Fibroblast of peridontal ligament (primary cell): Measurements from ENCODE around the gene UPB1.
"Not testable (repeated sequence)": the region's sequence is repeated elsewhere in the genome, so short reads cannot be mapped to it uniquely, and the experiment has no call there.

Experiments used
- DNase-seq: peaks from one replicate; pipeline ENCODE4 v3.0.0-alpha.2; 2010; ENCODE audit errors: extremely low read depth

The UPB1 gene

DNA sequence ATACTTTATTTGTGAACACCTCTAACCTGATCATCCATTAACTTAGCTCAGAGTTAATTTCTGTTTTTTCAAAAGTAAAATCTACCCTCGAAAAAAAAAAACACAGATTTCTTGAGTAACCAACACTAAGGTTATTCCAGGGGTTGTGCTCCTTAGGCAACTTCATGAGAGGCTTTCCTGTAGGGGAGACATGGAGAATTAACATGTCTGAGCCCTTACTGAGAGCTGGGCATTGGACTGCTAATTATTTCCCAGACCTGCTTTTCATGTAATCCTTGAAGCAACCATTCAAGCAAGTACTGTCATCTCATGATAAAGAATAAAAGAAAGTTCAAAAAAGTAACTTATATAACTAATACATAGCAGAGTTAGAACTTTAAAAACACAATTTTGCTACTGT lies 13.5 kb upstream of the UPB1 start:
- DNase-seq, result no peak

DNA sequence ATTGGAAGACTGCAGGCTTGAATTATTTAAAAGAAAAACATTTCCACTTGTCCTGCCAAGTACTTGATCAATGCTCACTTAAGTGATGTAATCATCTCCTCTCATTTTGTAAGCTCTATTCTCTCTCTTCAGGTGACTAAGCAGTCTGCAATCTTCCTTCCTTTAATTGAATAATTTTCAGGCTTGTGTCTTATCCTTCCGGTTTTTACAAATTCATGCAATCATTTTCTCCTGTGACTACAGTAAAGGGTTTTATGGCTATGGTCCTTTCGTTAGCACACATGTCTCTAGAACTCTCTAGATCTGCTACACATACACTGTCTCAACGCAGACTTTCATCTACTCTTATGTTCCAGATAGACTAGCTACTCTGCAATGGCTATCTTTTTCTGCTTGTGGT lies 12.6 kb upstream of the UPB1 start:
- DNase-seq, result peak; percentile 86

DNA sequence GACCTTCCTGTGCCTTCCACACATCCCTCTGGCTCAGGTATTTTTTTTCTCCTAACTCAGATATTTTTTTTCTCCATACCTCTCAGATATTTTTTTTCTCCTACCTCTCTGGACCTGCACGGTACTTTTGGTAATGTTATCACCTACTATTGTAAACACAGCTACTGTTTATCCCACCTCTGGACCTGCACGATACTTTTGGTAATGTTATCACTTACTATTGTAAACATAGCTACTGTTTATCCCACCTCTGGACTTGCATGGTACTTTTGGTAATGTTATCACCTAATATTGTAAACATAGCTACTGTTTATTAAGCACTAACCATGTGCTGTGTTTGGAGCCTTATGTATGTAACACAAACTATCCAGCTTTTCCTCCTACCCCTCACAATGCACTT lies 12.1 kb upstream of the UPB1 start:
- DNase-seq, result no peak

DNA sequence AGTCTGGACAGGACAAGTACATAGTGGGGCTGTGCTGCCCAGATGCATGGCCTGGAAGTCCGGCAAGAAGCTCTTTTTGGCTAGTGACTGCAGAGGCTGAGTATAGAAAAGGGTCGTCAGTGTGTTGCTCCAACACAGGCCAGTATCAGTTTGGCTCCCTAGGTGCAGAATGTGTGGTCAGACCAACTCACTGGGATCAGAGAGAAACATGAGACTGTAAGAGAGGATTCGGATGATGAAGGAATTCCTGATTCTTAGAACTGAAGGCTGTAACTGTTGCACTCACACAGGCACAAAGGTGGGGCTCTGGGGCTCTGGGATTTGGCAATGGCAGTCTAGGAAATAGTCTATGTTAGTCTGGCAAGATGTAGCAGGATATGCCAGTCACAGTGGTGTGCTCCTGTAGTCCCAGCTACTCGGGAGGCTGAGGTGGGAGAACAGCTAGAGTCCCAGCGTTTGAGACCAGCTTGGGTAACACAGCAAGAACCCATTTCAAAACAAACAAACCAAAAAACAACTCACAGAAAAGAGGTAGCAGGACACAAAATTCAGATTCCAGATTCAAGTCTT lies 11.1 kb upstream of the UPB1 start:
- no peak for DNase-seq

DNA sequence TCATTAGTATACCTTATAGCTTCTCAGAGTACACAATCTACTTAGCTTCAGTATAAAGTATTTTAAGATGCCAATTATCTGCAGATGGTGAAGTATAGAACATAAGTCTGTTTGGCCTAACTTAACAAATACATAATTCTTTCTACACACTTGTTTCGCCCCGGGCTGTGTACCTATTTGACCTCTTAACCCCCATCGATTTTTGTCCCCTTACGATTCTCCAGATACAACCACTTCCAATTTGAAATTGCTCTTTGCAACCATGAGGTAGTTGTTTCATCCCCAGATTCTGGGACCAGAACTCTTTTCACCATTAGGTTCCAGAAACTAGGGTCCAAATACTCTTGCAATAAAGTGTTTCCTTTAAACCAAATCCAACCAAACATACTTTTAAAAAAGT lies 10.0 kb upstream of the UPB1 start:
- no peak for DNase-seq

DNA sequence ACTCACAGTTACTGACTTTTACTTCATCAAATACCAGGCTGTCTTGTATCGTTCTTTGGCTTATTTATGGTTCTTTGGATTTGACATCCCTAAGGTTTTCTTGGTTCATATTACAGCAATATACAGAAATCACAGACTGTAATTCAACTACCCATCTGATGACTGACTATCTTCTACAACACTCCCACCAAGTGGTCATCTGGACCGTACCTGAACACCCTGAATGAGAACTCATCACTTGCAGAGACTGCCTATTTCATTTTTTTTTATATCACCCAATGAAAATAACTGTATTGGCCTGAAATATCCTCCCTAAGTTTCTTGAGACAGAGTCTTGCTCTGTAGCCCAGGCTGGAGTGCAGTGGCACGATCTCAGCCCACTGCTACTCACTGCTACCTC lies 9.5 kb upstream of the UPB1 start:
- no peak for DNase-seq

DNA sequence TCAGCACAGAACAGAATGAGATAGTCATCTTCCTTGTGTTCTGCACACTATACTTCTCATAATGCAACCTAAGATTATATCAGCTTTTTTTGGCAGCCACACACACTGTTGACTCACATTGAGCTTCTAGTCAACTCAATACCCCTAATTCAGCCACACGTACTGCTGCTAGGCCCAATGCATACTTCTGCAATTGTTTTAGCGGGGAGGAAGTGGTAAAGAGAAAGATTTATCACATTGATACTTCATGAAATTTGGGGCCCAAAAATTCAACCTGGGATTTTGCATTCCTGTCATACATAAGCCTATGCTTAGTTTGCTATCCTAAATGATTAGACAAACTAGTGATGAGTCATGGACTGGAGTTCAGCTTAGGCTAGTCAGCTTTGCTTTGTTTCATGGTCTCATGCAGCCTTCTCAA lies 8.6 kb upstream of the UPB1 start:
- peak; percentile 62 for DNase-seq

DNA sequence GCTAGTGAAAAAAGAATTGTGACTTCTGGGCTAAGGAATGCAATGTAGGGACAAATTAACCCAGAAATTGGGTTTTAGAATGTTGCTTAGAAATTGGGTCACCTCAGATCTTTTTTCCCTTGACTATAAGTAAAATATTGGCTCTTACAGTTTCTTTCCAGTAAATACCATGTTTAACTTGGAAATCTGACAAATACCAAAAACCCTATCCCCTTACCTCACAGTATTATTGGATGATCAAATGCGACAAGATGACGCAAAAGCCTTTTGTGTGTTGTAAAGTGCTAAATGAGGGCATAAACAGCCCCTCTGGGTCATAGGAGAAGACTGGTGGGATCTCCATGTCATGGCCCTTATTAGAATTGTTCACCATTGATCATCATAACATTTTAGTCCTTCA lies 6.1 kb upstream of the UPB1 start:
- no peak for DNase-seq

DNA sequence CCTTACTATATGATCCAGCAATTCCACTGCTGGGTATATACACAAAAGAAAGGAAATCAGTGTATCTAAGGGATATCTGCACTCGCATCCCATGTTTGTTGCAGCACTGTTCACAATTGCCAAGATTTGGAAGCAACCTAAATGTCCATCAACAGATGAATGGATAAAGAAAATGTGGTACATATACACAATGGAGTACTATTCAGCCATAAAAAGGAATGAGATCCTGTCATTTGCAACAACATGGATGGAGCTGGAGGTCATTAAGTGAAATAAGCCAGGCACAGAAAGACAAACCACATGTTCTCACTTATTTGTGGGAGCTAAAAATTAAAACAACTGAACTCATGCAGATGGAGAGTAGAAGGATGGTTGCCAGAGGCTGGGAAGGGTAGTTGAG lies 5.7 kb upstream of the UPB1 start:
- not testable (repeated sequence) for DNase-seq

DNA sequence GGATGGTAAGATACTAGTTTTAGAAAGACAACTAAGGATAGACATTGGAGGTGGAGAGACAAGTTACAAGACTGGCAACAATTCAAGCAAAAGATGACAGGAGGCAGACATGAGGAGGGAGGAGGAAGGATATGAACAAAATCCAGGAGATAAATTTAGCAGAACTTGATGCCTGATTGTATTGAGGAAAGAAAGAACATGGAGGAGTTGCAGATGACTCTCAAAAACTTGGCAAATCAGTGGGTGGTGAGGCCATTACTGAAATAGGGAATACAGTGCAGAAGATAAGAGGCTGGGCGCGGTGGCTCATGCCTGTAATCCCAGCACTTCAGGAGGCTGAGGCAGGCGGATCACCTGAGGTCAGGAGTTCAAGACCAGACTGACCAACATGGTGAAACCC lies 2.7 kb upstream of the UPB1 start:
- DNase-seq, result no peak

DNA sequence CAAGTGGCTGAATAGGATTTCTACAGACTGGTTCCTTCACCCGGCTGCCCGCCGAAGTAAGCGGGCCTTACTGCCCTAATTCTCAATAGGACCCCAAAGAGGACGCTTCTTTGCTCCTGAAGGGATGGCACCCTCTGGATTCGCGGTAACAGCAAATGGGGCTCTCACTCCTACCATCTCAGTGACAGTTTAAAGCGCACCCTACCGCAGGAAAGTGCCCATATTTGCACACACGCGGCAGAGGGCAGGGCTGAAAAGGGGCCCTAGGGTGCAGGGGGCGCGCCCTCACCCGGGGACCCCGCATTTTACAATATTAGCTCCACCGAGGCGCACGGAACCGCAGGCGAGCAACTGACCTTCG lies 985 bp upstream of the UPB1 start:
- no peak for DNase-seq

DNA sequence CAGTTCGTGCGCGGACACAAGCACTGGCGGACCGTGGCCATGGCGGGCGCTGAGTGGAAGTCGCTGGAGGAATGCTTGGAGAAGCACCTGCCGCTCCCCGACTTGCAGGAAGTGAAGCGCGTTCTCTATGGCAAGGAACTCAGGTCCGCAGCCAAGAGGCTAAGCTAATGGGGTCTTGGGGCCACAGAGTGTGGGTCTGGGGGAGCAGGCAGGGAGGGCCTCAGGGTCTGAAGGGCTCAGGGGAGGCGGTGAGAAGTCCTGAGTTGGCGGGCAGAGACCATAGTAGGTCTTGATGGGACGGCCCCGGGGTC lies 188 bp downstream of the UPB1 start:
- no peak for DNase-seq

DNA sequence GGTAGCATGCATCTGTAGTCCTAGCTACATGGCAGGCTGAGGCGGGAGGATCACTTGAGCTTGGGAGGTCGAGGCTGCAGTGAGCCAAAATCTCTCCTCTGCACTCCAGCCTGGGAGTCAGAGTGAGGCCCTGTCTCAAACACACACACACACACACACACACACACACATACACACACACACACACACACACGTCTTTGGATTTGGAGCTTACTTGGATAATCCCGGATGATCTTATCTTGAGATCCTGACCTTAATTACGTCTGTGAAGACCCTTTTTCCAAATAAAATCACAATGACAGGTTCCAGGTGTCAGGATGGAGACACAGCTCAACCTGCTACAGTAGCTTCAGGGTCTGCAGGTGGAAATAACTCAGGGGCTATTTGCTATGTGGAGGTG lies 1.1 kb downstream of the UPB1 start:
- DNase-seq, result no peak

DNA sequence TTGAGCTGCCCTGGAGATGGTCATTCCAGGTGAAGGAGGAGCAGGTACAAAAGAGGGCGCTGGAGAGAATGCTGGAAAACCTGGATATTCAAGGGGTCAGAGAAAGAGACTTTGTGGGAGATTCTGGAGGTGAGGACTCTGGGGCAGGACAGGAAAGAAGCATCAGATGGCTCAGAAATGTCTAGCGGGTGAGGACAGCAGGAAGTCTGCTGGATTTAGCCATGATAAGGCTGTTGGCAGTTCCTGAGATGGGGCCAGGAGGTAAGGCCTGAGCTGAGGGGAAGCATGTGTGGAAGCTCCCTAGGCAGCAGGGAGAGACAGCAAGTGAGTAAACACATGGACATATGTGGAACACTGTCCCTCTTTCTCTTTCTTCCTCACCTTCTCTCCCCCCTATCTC lies 1.5 kb downstream of the UPB1 start:
- DNase-seq, result no peak

DNA sequence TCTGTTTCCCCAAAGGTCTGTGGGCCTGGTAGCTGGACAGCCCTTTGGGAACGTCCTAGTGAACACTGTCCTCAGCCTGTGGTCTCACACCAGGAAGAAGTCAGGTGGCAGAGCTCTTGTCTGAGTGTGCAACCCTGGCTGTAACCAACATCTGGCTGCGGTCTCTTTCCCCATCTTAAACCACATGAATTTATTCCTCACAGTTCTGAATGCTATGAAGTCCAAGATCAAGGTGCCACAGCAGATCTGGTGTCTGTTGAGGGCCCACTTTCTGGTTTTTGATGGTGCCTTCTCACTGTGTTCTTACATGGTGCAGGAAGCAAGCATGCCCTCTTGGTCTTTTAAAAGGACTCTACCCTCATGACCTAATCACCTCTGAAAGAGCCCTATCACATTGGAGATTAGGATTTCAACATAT lies 2.7 kb downstream of the UPB1 start:
- DNase-seq, result no peak

DNA sequence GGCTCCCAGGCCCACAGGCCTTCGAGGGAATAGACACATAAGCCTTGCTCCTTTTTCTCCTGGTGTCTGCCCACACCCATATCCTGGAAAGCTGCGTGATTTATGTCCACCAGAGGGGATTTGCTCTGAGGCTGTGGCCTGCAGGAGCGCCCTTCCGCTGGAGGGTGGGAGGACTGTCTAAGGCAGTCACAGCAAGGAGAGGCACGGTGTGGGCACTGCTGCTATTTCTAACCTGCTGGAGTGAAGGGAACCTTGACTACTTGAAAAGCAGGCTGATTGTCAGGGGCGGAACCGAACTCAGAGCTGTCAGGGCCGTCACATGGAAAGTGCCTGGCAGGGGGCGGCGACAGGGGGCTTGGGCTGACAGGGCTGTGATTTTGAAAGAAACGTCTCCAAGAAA lies 3.7 kb downstream of the UPB1 start:
- no peak for DNase-seq

DNA sequence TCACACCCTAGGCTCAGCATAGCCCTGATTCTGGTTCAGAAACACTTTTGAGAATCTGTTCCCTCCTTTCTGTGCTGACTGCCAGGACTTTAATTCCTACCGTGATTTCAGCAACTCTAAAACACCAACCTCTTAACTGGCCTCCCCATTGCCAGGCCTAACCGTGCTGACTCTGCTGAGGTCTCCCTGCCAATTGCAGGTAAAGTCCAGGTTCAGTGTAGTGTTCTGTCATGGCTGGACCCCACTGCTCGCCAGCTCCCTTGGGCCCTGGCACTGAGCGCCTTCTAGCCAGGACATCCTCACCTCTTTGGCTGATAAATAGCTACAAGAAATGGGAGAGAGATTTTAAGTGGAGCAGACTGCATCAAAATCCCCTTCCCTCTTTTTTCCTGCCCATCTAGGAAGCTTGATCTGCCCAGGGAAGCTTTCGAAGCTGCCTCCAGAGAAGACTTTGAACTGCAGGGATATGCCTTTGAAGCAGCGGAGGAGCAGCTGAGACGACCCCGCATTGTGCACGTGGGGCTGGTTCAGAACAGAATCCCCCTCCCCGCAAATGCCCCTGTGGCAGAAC lies 4.7 kb downstream of the UPB1 start:
- no peak for DNase-seq

DNA sequence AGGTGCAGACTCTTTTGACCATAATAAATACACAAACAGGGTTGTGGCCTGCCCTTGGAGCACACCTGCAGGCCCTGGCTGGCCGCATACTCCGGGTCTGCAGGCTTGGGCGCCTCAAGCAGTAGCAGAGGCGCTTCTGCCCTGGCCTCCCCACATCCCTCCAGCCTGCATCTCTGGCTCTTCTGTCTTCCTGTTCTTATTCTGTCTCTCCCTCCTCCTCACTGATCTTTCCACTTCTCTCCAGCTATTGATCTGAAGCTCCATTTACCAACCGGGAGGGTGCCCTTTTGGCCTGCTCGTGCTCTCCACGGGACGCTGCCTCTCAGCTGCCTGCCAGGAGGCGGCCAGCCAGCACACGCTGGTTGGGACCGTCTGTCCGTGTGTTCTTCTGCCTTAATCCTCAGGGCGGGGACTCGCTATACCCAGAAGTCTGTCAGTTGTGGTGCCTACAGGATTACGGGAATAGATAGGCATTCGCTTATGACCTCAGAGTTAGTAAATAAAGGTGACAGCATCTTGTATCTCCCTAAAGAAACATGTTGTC lies 5.2 kb downstream of the UPB1 start:
- no peak for DNase-seq

DNA sequence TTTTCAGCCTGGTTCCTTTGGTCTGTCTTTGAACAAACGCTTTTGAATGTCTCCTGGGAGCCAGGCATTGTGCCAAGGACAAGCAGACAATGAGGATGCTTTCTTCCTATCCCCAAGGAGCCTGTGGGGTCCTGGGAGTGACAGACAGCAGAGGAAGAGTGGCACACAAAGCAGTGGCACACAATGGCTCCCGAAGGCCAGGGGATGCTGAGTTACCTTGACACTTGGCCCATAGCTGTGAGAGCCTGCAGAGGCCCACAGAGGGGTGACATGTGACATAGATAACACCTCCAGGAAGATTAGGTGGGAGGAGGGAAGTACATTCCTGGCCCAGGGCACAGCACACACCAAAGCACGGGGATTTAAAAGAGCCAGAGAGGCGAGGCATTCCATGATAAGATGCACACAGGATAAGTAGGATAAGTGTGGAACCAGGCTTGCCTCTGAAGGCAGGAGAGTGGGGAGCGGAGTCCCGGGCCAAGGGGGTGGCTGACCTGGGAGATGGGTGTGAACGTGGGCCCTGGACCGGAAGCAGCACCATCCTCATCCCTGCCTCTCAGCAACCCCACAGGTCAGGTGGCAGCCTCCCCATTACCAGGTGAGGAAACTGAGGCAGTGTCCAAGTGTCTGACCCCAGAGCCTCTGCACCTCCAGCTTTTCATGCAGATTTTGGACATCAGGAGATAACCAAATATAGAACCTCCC lies 6.3 kb downstream of the UPB1 start:
- DNase-seq, result no peak

DNA sequence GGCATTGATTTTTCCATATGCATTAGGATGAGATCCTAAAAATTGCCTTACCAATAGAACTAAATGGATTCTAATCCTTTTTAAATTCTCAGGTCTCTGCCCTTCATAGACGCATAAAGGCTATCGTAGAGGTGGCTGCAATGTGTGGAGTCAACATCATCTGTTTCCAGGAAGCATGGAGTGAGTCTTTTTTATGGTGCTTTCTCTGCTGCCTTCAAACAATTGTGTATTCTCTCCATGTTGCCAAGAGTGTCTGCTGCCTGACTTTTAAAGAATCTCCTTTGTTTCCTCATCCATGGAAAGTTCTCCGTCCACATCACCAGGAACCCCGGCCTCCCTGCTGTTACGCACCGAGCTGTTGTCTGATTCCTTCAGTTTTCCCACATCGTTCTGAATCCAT lies 6.9 kb downstream of the UPB1 start:
- DNase-seq, result no peak

DNA sequence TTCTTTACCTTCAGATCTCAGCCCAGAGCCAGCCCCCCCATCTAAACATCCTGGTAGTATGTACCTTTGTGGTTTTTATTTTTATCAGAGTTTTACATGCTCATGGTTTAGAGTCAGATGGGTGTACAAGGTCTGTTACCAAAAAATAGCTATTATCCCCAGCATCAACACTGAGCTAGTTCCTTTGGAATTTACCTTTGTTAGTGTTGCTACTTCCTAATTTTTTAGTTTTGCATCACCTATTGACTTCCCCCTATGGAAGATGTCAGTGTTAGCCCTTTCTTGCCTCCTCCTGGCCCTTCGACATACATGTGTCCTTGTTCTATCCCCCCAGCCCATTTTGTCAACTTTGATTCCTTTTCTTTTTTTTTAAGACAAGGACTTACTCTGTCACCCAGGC lies 7.4 kb downstream of the UPB1 start:
- DNase-seq, result no peak

DNA sequence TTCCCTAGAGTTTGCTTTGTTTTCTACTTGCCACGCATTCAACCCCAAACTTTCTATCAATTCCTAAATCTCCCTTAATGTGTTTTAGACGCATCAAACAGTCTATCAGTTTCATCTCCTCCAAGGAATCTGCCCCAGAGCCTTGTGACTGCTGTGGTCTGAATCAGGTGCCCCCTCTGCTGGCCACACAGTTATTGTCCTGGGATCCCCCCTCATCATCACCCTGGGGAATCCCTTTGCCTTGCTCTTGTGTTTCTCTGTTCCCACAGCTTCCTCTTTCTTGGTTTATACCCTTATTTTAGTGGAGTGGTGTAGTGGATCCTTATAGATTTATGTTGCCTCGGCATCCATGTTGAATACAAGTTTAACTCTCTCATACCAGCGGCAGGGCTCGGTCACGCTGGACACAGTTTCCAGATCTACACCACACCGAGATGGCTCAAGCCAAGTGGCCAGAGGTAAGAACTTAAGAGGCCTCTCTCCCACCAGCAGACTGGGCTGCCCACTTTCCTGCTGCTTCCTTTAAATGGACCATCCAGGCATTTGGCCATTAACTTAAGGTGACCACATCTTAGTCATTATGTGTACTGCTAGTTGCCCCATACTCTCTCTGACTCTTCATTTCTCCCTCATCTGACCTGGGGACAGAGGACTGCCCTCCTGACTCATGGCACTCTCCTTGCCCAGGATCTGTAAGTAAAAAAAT lies 8.2 kb downstream of the UPB1 start:
- DNase-seq, result peak; percentile 59

DNA sequence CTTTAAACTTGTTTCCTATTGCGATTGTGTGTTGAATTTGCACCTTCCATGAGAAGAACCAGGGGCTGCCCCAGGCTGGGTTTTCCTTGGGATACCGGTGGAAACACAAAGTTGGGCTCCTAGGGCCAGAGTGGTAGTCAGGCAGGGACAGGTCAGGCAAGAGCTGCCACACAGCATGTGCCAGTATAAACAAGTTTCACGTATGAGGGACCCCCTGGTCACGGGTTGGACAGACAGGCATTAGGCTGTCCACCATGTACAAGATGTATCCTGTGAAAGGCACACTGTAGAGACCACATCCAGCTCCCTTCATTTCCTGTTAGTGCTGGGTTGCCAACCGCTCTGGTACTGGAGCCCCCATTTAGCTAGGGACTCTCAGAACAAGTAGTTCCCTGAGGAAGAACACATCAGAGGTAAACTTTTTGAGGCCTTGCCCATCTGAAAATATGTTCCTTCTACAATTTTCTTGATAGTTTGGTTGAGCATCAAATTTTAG lies 8.8 kb downstream of the UPB1 start:
- DNase-seq, result no peak
